ENCODE results near the gene SDC4. TPM values are rescaled to one million over a fixed set of nuclear protein-coding genes. Genes with fewer than 3 reads are reported as not detected.

The SDC4 gene
- 67.2 and 133 TPM in 2 replicates for total RNA-seq (ENCODE audit: low replicate concordance)
- long read RNA-seq, transcript SDC4-201 (5 exons, 2,613 nt) = major isoform, 109 of 122 reads
- long read RNA-seq, partial matches to known transcripts = 1 of 122 reads
- long read RNA-seq, other reads (novel, unspliced or antisense) = 12 of 122 reads

DNA sequence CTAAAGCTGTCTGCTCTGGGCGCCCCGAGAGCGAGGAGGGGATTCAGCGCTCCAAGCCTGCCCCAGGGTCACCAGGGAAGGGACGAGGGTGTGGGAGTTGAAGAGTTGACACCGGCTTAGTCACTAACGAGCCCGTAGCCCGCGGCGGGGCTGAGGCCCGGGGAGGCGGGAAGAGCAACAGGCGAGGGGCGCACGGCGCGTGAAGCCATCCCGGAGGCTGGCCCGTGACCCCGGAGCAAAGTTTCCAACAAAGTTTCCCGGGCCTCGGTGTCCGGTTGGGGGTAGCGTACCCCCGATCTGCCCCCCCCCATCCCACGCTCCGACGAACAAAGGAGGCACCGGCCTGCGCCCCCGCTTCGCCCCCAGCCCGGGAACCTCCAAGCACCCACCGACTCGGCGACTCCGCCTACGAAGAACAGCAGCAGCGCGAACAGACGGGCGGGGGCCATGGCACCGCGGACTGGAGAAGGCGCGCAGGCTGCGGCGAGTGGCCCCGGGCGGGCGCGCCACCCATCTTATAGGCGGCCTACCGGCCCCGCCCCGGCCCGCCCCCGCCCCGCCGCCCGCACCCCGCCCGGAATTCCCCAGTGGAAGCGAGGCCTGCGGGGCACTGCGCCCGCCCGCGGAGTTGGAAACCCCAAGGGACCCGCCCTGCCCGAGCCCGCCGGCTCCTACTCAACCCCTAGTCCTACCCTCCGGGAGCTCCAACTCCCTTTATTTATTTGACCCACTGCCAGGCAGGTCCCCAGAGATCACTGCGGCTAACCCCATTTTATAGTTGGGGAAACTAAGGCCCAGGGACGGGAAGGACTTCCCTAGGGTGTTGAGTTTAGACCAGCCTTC lies at the start of gene SDC4:
TSS of gene SDC4 (minus strand) at position 489 of the 843 bp plus-strand sequence. CDS start at position 449, 40 bp downstream.
- peak; percentile 79 for DNase-seq (ENCODE audit: extremely low spot score, unreplicated experiment)

GRCh38 chr20:45395114-45395415 lies 46.8 kb upstream of the SDC4 start:
- peaks cover 3% of the 10 kb centered on the region for H3K36me3 Mint-ChIP-seq
- H3K27ac Mint-ChIP-seq = no peak overlapping the region
- no peak overlapping the region for H3K4me3 Mint-ChIP-seq
- no peaks in the 10 kb centered on the region for H3K4me1 Mint-ChIP-seq (ENCODE audit: unreplicated experiment)
- DNase-seq (ENCODE audit: extremely low spot score, unreplicated experiment) = no peak
- peaks cover 4% of the 10 kb centered on the region for H3K9me3 Mint-ChIP-seq
- no peaks in the 10 kb centered on the region for H3K27me3 Mint-ChIP-seq
- TF ChIP-seq, protein P1, sequence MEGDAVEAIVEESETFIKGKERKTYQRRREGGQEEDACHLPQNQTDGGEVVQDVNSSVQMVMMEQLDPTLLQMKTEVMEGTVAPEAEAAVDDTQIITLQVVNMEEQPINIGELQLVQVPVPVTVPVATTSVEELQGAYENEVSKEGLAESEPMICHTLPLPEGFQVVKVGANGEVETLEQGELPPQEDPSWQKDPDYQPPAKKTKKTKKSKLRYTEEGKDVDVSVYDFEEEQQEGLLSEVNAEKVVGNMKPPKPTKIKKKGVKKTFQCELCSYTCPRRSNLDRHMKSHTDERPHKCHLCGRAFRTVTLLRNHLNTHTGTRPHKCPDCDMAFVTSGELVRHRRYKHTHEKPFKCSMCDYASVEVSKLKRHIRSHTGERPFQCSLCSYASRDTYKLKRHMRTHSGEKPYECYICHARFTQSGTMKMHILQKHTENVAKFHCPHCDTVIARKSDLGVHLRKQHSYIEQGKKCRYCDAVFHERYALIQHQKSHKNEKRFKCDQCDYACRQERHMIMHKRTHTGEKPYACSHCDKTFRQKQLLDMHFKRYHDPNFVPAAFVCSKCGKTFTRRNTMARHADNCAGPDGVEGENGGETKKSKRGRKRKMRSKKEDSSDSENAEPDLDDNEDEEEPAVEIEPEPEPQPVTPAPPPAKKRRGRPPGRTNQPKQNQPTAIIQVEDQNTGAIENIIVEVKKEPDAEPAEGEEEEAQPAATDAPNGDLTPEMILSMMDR (conservative IDR thresholded peaks at IDR 0.05) = no peak

More for the DNA sequence above, at the start of gene SDC4:
- Mint-ChIP-seq H3K27me3 (no peaks in the 10 kb centered on the region), H3K4me3 (peak within 1 kb of the TSS; percentile 96), H3K36me3 (peaks cover 4% of the 10 kb centered on the region), H3K4me1 (ENCODE audit: unreplicated experiment) (peaks cover 38% of the 10 kb centered on the region), H3K27ac (peak within 1 kb of the TSS; percentile 96), H3K9me3 (no peaks in the 10 kb centered on the region)
- TF ChIP-seq, protein P1 (conservative IDR thresholded peaks at IDR 0.05) = no peak

GRCh38 chr20:45394221-45395113 lies 46.2 kb upstream of the SDC4 start:
- no peak overlapping the region for H3K27ac Mint-ChIP-seq
- no peaks in the 10 kb centered on the region for H3K27me3 Mint-ChIP-seq
- TF ChIP-seq, protein P1 (conservative IDR thresholded peaks at IDR 0.05) = no peak
- no peaks in the 10 kb centered on the region for H3K4me1 Mint-ChIP-seq (ENCODE audit: unreplicated experiment)
- H3K4me3 Mint-ChIP-seq = no peak overlapping the region
- DNase-seq (ENCODE audit: extremely low spot score, unreplicated experiment) = no peak
- H3K36me3 Mint-ChIP-seq = no peaks in the 10 kb centered on the region
- H3K9me3 Mint-ChIP-seq = no peaks in the 10 kb centered on the region

GRCh38 chr20:45392733-45393132 lies 44.5 kb upstream of the SDC4 start:
- Mint-ChIP-seq H3K4me1 (ENCODE audit: unreplicated experiment) (no peaks in the 10 kb centered on the region), H3K27me3 (no peaks in the 10 kb centered on the region), H3K9me3 (no peaks in the 10 kb centered on the region), H3K27ac (no peak overlapping the region), H3K36me3 (peaks cover 3% of the 10 kb centered on the region), H3K4me3 (no peak overlapping the region)
- DNase-seq (ENCODE audit: extremely low spot score, unreplicated experiment) = no peak
- TF ChIP-seq, protein P1 (conservative IDR thresholded peaks at IDR 0.05) = no peak

GRCh38 chr20:45391559-45391958 lies 43.3 kb upstream of the SDC4 start:
- no peak overlapping the region for H3K4me3 Mint-ChIP-seq
- no peaks in the 10 kb centered on the region for H3K9me3 Mint-ChIP-seq
- H3K27me3 Mint-ChIP-seq = no peaks in the 10 kb centered on the region
- peaks cover 3% of the 10 kb centered on the region for H3K36me3 Mint-ChIP-seq
- no peak overlapping the region for H3K27ac Mint-ChIP-seq
- TF ChIP-seq, protein P1 (conservative IDR thresholded peaks at IDR 0.05) = no peak
- no peak for DNase-seq (ENCODE audit: extremely low spot score, unreplicated experiment)
- H3K4me1 Mint-ChIP-seq (ENCODE audit: unreplicated experiment) = no peaks in the 10 kb centered on the region
